HCT116 (cell line): ENCODE measurements around the gene PCDH9. TPM values are rescaled to one million over a fixed set of nuclear protein-coding genes. Genes with fewer than 3 reads are reported as not detected.

ENCODE experiments used
- ATAC-seq: fragments of 200-7000 bp; cut with Tn5 transposase; 2 replicates; pipeline ENCODE4 v1.9.1; 2020; ENCODE audit warnings: mild to moderate bottlenecking, moderate library complexity
- BruUV-seq: library from RNA; stranded (reverse); fragments of 400-500 nt; replicated peaks from 2 replicates; lab custom pipeline; 2021; lab: Mats Ljungman, UMichigan
- CTCF ChIA-PET: fragments of 300-600 bp; sonication (Branson Sonifier 250); formaldehyde crosslinking; loops from one replicate; lab custom pipeline; 2021; ENCODE audit warnings: antibody characterized with exemption; lab: Charles Lee
- POLR2A ChIA-PET: fragments of 300-600, 350-600 bp; sonication (Branson Sonifier 250); formaldehyde crosslinking; loops from one replicate; lab custom pipeline; 2021; ENCODE audit warnings: antibody characterized with exemption; lab: Charles Lee
- RAD21 ChIA-PET, 2 experiments: fragments of 300-600 bp; sonication (Branson Sonifier 250); formaldehyde crosslinking; loops; one replicate each; lab custom pipeline; 2023; ENCODE audit warnings: low total read pairs in 2 of 2; ENCODE audit not compliant: uncharacterized antibody in 2 of 2, unreplicated experiment in 2 of 2, low non-redundant PET in 1 of 2; lab: Charles Lee
- DNase-seq: peaks from one replicate; pipeline ENCODE4 v3.0.0-alpha.2; 2010; ENCODE audit warnings: low read depth, low spot score
- H2AFZ ChIP-seq: fragments of 200-600 bp; shearing (Covaris generic), sonication (generic); 2 replicates; pipeline ENCODE4 v1.6.1; 2017; ENCODE audit warnings: low read depth, mixed run types, mixed read lengths, antibody characterized with exemption, low read length; ENCODE audit not compliant: poor library complexity, severe bottlenecking
- H3K27ac ChIP-seq: 2 replicates; pipeline ENCODE4 v1.5.1; 2012; ENCODE audit warnings: low read depth, low read length
- H3K27me3 ChIP-seq: fragments of 200-600 bp; sonication (generic); 2 replicates; pipeline ENCODE4 v1.6.1; 2016; ENCODE audit warnings: mixed run types, low read length, mixed read lengths; ENCODE audit not compliant: insufficient read depth
- H3K36me3 ChIP-seq, 2 experiments: fragments of 200-500 bp in 1 of 2; fragments of 200-600 bp in 1 of 2; sonication (Bioruptor generic) in 1 of 2; sonication (generic) in 1 of 2; 2 replicates each; pipeline versions ENCODE4 v1.5.1 to v1.6.1; 2014 to 2016; ENCODE audit warnings: low read length in 2 of 2, inconsistent platforms in 1 of 2, mixed read lengths in 1 of 2, mixed run types in 1 of 2; ENCODE audit not compliant: insufficient read depth in 2 of 2, control insufficient read depth in 1 of 2
- H3K4me1 ChIP-seq, 2 experiments: fragments of 200-600 bp in 1 of 2; sonication (generic) in 1 of 2; 2 replicates each; pipeline versions ENCODE4 v1.5.1 to v1.6.1; 2012 to 2017; ENCODE audit warnings: low read length in 2 of 2, inconsistent platforms in 1 of 2, mild to moderate bottlenecking in 1 of 2, mixed read lengths in 1 of 2, mixed run types in 1 of 2, moderate library complexity in 1 of 2; ENCODE audit not compliant: insufficient read depth in 2 of 2, control insufficient read depth in 1 of 2
- H3K4me2 ChIP-seq: fragments of 200-600 bp; sonication (generic); 2 replicates; pipeline ENCODE4 v1.6.1; 2017; ENCODE audit warnings: mixed run types, low read length, mixed read lengths
- H3K4me3 ChIP-seq, 2 experiments: fragments of 200-600 bp in 1 of 2; sonication (generic) in 1 of 2; replicated peaks in 1 of 2; 2 replicates each; pipeline ENCODE4 v1.5.1; 2011 to 2016; ENCODE audit warnings: low read length in 2 of 2, control low read depth in 1 of 2, low read depth in 1 of 2, mild to moderate bottlenecking in 1 of 2, mixed read lengths in 1 of 2, mixed run types in 1 of 2
- H3K79me2 ChIP-seq: fragments of 200-600 bp; sonication (generic); 2 replicates; pipeline ENCODE4 v1.6.1; 2017; ENCODE audit warnings: mild to moderate bottlenecking, mixed run types, low read length, moderate library complexity, mixed read lengths; ENCODE audit not compliant: insufficient read depth
- H3K9ac ChIP-seq: fragments of 200-600 bp; sonication (generic); 2 replicates; pipeline ENCODE4 v1.6.1; 2016; ENCODE audit warnings: low read length, mixed read lengths
- H3K9me2 ChIP-seq: fragments of 200-600 bp; sonication (generic), shearing (Covaris generic); 2 replicates; pipeline ENCODE4 v1.6.1; 2017; ENCODE audit warnings: mixed run types, mild to moderate bottlenecking, moderate library complexity; ENCODE audit not compliant: insufficient read depth
- H3K9me3 ChIP-seq, 2 experiments: fragments of 200-500 bp in 1 of 2; fragments of 200-600 bp in 1 of 2; sonication (Bioruptor generic) in 1 of 2; sonication (generic) in 1 of 2; 2 replicates each; pipeline ENCODE4 v1.6.1; 2014 to 2017; ENCODE audit warnings: low read length in 2 of 2, mixed read lengths in 2 of 2, inconsistent platforms in 1 of 2, low read depth in 1 of 2, mild to moderate bottlenecking in 1 of 2, mixed run types in 1 of 2, moderate library complexity in 1 of 2; ENCODE audit not compliant: control insufficient read depth in 1 of 2, insufficient read depth in 1 of 2
- H4K20me1 ChIP-seq: fragments of 200-600 bp; sonication (generic), shearing (Covaris generic); 2 replicates; pipeline ENCODE4 v1.6.1; 2017; ENCODE audit warnings: mixed run types, mild to moderate bottlenecking, moderate library complexity; ENCODE audit not compliant: insufficient read depth
- CBX3 ChIP-seq: IDR thresholded peaks from 2 replicates; pipeline ENCODE4 v1.6.1; 2012; ENCODE audit warnings: low read depth
- CEBPB ChIP-seq: IDR thresholded peaks from 2 replicates; pipeline ENCODE4 v1.6.1; 2012; ENCODE audit warnings: low read depth
- EGR1 ChIP-seq: IDR thresholded peaks from 2 replicates; pipeline ENCODE4 v1.6.1; 2012; ENCODE audit warnings: low read depth
- FOSL1 ChIP-seq: IDR thresholded peaks from 2 replicates; pipeline ENCODE4 v1.6.1; 2012; ENCODE audit warnings: low read depth
- JUND ChIP-seq: IDR thresholded peaks from 2 replicates; pipeline ENCODE4 v1.6.1; 2012
- POLR2A ChIP-seq: IDR thresholded peaks from 2 replicates; pipeline ENCODE4 v1.7.0; 2011; ENCODE audit warnings: borderline replicate concordance; ENCODE audit not compliant: insufficient read depth, insufficient read length; ENCODE audit errors: extremely low read depth
- POLR2AphosphoS5 ChIP-seq: IDR thresholded peaks from 2 replicates; pipeline ENCODE4 v1.6.1; 2011; ENCODE audit warnings: mild to moderate bottlenecking, low read depth, low read length, moderate library complexity
- RAD21 ChIP-seq: IDR thresholded peaks from 2 replicates; pipeline ENCODE4 v1.6.1; 2012; ENCODE audit warnings: low read depth, mild to moderate bottlenecking
- SIN3A ChIP-seq: IDR thresholded peaks from 2 replicates; pipeline ENCODE4 v1.6.1; 2012; ENCODE audit warnings: low read depth
- SP1 ChIP-seq: IDR thresholded peaks from 2 replicates; pipeline ENCODE4 v1.6.1; 2012; ENCODE audit warnings: low read depth
- SRF ChIP-seq: IDR thresholded peaks from 2 replicates; pipeline ENCODE4 v1.6.1; 2012; ENCODE audit warnings: low read depth
- TCF7L2 ChIP-seq: IDR thresholded peaks from 2 replicates; pipeline ENCODE4 v1.7.0; 2011; ENCODE audit warnings: borderline replicate concordance, inconsistent platforms; ENCODE audit not compliant: insufficient read depth, insufficient read length; ENCODE audit errors: extremely low read depth
- YY1 ChIP-seq: IDR thresholded peaks from 2 replicates; pipeline ENCODE4 v1.6.1; 2011; ENCODE audit warnings: low read length, low read depth, moderate library complexity, mild to moderate bottlenecking; ENCODE audit not compliant: insufficient replicate concordance; ENCODE audit errors: extremely low read depth
- ZFX ChIP-seq: fragments of 450-650 bp; IDR thresholded peaks from 2 replicates; pipeline ENCODE4 v1.6.1; 2017
- ZNF274 ChIP-seq: fragments of 200-500 bp; sonication (Bioruptor generic); IDR thresholded peaks from 2 replicates; pipeline ENCODE4 v1.6.1; 2014; ENCODE audit warnings: mild to moderate bottlenecking, low read depth, low read length, inconsistent platforms
- intact Hi-C: fragments of 100-400 bp; cut with micrococcal nuclease; formaldehyde crosslinking; loops from 2 replicates; pipeline ENCODE4 v1.10.0; 2022
- total RNA-seq: library from RNA; stranded (reverse); gene quantifications from one replicate; pipeline ENCODE4 v1.2.1, GENCODE V29; 2021; ENCODE audit not compliant: unreplicated experiment
- TF ChIP-seq, protein P1 (sequence below): IDR thresholded peaks from 2 replicates; pipeline ENCODE4 v1.6.1; 2012; ENCODE audit warnings: low read depth
- TF ChIP-seq, protein P2 (sequence below): IDR thresholded peaks from 2 replicates; pipeline ENCODE4 v1.6.1; 2011; ENCODE audit warnings: mild to moderate bottlenecking, low read length, moderate library complexity; ENCODE audit not compliant: insufficient replicate concordance; ENCODE audit errors: extremely low read depth

PCDH9 gene
- total RNA-seq, 1 experiment from 2014 or later = 0.02 TPM

DNA sequence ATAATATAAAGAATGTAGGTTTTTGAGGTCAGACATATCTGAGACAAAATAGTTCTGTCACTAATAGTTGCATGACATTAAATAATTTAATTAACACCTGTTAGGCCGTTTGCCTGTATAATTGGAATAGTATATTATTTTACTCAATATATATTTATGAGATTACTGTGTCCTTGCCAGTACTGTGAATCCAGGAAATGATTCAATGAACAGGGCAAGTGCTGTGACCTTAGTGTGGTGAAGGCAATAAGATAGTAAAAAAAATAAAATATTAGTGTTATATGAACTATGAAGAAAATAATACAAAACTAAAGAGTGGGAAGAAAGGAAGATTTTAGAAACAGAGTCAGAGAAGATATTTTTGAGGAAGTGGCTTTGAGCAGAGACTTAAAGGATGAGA is 403.7 kb downstream of the PCDH9 start:
- Histone ChIP-seq H3K79me2 (no peaks in the 10 kb centered on the region), H3K4me1 (0 out of 4 replicates have a peak, but pooled peaks cover 0 to 4% of the 10 kb centered on the region in 2 experiments), H3K4me3 (no peak overlapping the region), H4K20me1 (no peaks in the 10 kb centered on the region), H3K9me2 (no peaks in the 10 kb centered on the region), H3K9me3 (no peaks in the 10 kb centered on the region), H3K4me2 (no peak overlapping the region), H3K27ac (no peak overlapping the region), H3K9ac (no peak overlapping the region), H3K36me3 (no peaks in the 10 kb centered on the region), H2AFZ (no peak overlapping the region), H3K27me3 (no peaks in the 10 kb centered on the region)
- TF ChIP-seq EGR1 (no peak), POLR2A (no peak), TCF7L2 (no peak), ZNF274 (no peak), YY1 (no peak), POLR2AphosphoS5 (no peak), ZFX (no peak), FOSL1 (no peak), SIN3A (no peak), SP1 (no peak), JUND (no peak), CEBPB (no peak), SRF (no peak), RAD21 (no peak), CBX3 (no peak)
- TF ChIP-seq, protein P1, sequence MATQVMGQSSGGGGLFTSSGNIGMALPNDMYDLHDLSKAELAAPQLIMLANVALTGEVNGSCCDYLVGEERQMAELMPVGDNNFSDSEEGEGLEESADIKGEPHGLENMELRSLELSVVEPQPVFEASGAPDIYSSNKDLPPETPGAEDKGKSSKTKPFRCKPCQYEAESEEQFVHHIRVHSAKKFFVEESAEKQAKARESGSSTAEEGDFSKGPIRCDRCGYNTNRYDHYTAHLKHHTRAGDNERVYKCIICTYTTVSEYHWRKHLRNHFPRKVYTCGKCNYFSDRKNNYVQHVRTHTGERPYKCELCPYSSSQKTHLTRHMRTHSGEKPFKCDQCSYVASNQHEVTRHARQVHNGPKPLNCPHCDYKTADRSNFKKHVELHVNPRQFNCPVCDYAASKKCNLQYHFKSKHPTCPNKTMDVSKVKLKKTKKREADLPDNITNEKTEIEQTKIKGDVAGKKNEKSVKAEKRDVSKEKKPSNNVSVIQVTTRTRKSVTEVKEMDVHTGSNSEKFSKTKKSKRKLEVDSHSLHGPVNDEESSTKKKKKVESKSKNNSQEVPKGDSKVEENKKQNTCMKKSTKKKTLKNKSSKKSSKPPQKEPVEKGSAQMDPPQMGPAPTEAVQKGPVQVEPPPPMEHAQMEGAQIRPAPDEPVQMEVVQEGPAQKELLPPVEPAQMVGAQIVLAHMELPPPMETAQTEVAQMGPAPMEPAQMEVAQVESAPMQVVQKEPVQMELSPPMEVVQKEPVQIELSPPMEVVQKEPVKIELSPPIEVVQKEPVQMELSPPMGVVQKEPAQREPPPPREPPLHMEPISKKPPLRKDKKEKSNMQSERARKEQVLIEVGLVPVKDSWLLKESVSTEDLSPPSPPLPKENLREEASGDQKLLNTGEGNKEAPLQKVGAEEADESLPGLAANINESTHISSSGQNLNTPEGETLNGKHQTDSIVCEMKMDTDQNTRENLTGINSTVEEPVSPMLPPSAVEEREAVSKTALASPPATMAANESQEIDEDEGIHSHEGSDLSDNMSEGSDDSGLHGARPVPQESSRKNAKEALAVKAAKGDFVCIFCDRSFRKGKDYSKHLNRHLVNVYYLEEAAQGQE = no peak
- TF ChIP-seq, protein P2, sequence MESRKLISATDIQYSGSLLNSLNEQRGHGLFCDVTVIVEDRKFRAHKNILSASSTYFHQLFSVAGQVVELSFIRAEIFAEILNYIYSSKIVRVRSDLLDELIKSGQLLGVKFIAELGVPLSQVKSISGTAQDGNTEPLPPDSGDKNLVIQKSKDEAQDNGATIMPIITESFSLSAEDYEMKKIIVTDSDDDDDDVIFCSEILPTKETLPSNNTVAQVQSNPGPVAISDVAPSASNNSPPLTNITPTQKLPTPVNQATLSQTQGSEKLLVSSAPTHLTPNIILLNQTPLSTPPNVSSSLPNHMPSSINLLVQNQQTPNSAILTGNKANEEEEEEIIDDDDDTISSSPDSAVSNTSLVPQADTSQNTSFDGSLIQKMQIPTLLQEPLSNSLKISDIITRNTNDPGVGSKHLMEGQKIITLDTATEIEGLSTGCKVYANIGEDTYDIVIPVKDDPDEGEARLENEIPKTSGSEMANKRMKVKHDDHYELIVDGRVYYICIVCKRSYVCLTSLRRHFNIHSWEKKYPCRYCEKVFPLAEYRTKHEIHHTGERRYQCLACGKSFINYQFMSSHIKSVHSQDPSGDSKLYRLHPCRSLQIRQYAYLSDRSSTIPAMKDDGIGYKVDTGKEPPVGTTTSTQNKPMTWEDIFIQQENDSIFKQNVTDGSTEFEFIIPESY = no peak
- intact Hi-C loops = no loop called here
- ATAC-seq = no peak
- ChIA-PET RAD21 (no interaction called here), POLR2A (no interaction called here), CTCF (no interaction called here)
- DNase-seq = no peak
- no TSS peak for BruUV-seq
